ENCODE results near the gene PADI1.

GRCh38 chr1:17194615-17195528 lies 10.1 kb upstream of the PADI1 start:
- TF ChIP-seq CTCF (IDR thresholded peaks at IDR 0.05) (no peak), EZH2 (IDR thresholded peaks at IDR 0.05; ENCODE audit: borderline replicate concordance, insufficient read depth, low read depth, low read length, poor library complexity, severe bottlenecking) (no peak)

All from B cell (primary cell).